C4-2B (cell line): Measurements from ENCODE around the gene RASA4B.
"Not testable (repeated sequence)": the region's sequence is repeated elsewhere in the genome, so short reads cannot be mapped to it uniquely, and the experiment has no call there.

Experiments
- ZFX ChIP-seq: fragments of 450-650 bp; IDR thresholded peaks from 2 replicates; pipeline ENCODE4 v1.6.1; 2017
- TF ChIP-seq, protein P1 (sequence below): fragments of 450-650 bp; conservative IDR thresholded peaks from 2 replicates; pipeline ENCODE4 v1.5.1; 2017; ENCODE audit warnings: mild to moderate bottlenecking

DNA sequence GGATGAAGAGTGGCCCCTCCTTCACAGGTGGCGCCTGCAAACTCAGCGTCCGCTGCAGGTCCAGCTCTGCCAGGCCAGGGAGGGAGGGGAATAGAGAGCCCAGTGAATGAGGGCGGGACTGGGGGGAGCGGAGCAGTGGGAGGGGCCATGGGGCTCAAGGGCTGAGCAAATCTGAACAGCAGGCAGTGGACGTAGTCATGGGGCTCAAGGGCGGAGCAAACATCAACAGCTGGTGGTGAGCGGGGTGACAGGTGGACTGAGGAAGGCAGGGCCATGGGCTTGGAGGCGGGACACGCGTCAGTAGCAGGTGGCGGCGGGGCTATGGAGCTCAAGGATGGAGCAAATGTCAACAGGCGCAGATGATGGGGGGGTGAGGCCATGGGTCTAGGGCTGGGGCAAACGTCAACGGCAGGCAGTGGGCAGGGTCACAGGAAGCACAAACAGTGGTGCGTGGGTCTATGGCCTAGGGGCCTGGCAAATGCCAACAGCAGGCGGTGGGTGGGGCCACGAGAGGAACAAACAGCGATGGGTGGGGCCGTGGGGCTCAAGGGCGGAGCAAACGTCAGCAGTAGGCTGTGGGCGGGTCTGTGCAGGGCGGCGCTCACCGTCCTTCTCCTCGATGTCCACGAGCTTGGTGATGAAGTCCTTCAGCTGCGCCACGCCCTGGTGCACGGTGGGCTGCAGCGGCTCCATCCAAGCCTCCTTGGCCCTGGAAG lies 24.2 kb downstream of the RASA4B start:
- TF ChIP-seq, protein P1, sequence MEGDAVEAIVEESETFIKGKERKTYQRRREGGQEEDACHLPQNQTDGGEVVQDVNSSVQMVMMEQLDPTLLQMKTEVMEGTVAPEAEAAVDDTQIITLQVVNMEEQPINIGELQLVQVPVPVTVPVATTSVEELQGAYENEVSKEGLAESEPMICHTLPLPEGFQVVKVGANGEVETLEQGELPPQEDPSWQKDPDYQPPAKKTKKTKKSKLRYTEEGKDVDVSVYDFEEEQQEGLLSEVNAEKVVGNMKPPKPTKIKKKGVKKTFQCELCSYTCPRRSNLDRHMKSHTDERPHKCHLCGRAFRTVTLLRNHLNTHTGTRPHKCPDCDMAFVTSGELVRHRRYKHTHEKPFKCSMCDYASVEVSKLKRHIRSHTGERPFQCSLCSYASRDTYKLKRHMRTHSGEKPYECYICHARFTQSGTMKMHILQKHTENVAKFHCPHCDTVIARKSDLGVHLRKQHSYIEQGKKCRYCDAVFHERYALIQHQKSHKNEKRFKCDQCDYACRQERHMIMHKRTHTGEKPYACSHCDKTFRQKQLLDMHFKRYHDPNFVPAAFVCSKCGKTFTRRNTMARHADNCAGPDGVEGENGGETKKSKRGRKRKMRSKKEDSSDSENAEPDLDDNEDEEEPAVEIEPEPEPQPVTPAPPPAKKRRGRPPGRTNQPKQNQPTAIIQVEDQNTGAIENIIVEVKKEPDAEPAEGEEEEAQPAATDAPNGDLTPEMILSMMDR: not testable (repeated sequence)
- TF ChIP-seq ZFX: not testable (repeated sequence)
